Skin of body (tissue), 2 donors: ENCODE data around the gene ZNF324B. TPM values are rescaled to one million over a fixed set of nuclear protein-coding genes. Genes with fewer than 3 reads are reported as not detected.
A peak's percentile ranks its signal among the peaks of the same experiment; 100 is the strongest.
"Not testable (repeated sequence)": the region's sequence is repeated elsewhere in the genome, so short reads cannot be mapped to it uniquely, and the experiment has no call there.

Experiments used
- DNase-seq: peaks from one replicate; lab custom pipeline; 2025; lab: John Stamatoyannopoulos, UW
- total RNA-seq: library from RNA; depleted of rRNA; stranded (reverse); fragments of >200 nt; gene quantifications from one replicate; pipeline ENCODE4 v1.2.3, GENCODE V29; 2014

The ZNF324B gene
- total RNA-seq = 5.6 TPM

DNA sequence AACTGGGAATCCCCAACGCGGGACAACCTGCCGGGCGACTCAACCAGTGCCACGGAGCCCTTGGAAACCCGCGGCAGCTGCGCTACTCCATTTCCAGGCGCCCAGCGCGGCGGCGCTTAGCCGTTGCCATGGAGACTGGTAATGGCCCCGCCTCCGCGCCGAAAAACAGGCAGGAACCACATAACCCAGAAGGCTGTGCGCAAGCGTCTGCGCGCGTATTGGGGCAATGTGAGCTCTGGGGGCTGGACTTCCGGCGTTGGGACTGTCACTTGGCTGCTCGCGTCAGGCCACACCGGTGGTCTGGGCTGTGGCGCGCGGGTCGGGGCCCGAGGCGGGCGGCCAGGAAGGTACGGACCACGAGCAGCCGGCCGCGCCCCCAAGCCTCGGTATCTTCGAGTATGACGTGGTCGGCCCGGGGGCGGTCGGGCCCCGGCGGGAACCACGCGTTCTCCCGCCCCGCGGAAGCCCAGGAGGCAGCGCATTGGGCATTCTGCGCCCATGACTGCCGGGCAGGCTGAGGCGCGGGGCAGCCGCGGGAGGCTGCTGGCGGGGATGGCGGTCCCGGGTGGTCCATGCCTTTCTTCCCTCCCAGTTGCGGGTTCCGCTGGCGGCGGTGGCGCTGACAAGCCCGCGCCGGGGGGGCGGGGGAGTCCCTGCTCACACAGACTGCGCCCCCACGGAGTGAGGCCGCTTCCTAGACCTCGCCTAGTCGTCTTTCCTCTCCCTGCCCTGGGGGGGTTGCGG is at the start of gene ZNF324B:
ZNF324B (plus strand) TSS at position 265 of the 744 bp plus-strand sequence. CDS start 2,080 bp downstream, outside the sequence.
- DNase-seq = peak; percentile 96

DNA sequence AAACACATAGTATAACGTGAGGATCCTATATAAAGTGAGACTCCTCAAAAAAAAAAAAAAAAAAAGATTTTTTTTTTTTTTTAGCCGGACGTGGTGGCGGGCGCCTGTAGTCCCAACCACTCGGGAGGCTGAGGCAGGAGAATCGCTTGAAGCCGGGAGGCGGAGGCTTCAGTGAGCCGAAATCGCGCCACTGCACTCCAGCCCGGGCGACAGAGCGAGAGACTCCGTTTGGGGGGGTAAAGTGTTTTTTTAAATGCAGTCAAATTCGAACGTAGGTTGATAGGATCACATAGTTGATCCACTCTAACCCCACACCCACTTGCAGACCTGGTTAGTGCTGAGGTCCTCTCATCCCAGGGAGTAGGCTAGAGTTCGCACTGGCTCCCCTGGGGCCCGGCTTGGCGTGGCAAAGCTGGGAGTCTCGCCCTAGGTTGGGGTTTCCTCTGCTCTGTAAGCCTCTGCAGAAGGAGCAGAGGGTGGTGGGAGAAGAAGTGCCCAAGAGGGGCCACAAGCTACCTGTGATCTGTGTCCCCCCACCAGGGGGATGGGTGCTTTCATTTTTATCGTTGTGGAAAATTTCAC is 49.5 kb upstream of the ZNF324B start:
- DNase-seq = no peak

DNA sequence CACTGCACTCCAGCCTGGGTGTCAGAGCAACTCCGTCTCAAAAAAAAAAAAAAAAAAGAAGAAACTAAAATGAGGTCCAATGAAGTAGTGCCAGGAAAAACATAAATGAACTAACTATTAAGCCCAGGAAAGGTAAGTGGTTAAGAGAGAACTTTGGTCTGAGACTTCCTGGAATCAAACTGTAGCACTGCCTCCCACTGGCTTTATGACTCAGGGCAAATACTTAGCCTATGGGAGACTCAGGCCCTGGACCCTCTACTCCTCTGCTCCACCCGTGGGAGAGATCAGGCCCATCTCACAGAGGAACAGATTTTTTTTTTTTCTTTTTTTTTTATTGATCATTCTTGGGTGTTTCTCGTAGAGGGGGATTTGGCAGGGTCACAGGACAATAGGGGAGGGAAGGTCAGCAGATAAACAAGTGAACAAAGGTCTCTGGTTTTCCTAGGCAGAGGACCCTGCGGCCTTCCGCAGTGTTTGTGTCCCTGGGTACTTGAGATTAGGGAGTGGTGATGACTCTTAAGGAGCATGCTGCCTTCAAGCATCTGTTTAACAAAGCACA is 47.4 kb upstream of the ZNF324B start:
- not testable (repeated sequence) for DNase-seq

DNA sequence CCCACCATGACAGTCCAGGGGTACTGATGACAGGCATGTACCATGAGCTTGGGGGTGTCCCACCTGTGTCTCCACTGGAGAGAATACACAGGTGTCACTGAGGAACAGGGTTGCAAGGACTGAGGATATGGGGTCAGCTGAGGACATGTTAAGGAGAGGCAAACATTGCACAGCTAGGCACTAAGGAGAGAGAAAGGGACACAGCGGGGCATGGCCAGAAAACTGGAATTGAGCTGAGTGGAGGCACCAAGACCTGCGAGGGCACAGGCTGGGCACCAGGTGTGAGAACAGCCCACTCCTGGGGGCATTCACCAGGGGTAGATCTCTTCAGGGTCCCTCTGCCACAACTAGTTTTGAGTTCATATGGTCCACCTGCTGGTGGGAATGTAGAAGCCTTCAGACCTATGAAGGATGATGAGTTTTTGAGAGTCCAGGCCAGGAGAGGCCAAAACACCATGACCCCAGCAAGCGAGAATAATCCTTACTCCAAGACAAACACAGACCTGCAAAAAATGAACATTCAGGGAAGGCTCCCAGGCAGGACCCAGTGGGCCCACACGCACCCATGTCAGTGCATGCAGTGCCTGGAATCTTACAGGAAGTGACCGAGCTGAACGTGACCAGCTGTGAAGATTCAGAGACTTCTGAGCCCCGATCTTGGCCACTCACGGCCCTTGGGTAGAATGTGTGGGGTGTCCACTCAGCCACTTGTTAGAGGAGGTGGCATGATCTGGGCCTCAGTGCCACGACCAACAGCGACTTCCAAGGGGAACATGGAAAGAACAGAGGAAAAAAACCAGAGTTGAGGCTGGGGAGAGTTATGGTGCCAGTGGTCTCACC is 44.4 kb upstream of the ZNF324B start:
- no peak for DNase-seq

DNA sequence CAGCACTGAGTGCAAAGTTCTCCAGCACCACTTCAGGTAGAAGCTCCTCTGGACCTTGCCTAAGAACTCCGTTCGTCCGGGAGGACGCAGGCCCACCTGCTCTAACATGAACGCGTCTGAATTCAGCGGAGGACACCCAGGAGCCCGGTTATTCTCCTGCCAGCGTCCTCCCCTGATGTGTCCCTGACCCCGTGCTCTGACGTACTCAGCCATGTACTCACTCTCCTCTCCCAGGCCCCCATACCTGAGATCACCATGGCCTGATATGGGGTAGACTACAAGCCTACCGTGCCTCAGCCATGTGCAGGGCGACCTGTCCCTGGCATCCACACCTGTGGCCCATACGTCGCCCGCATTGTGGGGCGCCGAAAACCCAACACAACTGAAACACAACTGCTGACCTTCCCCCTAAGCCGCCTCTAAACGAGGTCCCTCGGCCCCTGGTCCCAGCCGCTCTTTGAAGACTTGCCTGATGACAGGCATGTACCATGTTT is 43.7 kb upstream of the ZNF324B start:
- DNase-seq = no peak

DNA sequence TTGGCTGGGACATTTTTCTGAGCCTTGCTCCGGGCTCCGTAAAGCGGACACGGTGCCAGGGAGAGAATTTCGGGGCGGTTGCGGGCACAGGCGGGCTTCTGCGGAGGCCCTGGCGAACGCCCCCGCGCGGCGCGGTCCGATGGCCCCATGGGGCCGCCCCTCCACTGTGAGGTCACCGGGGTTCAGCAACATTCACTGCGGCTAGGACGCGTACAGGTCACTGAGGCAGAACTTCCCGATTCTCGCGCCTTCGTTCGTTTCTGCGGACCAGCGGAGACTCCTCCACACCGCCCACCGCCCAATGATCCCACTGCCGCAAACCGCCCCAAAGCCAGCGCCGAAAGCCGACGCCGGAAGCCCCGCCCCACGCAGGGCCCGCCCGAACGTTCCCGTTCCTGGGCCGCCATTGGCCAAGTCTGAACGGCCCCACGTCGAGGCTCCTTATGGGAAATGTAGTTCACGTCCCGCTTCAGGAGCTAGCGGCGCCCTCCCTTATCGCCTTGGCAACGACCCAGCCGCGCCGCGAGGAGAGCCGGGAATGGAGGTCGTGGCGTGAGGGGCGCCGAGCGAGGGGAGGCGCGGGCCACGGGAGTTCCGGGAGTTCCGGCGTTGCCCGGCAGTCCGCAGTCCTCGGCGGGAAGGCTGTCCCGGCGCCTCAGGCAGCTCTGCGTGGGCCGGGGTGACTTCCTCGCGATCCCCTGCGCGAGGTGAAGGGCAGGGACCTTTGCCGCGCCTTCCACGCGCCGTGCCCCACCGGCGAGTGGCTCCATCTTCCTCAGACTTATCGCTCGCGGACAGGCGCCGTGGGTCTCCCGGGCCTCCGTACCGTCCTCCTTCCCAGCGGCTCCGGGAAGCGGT is 43.0 kb upstream of the ZNF324B start, which contains the start of gene ZNF584:
ZNF584 (plus strand) TSS at position 498 of the 858 bp plus-strand sequence. CDS start 499 bp downstream, outside the sequence.
- DNase-seq = peak; percentile 96

DNA sequence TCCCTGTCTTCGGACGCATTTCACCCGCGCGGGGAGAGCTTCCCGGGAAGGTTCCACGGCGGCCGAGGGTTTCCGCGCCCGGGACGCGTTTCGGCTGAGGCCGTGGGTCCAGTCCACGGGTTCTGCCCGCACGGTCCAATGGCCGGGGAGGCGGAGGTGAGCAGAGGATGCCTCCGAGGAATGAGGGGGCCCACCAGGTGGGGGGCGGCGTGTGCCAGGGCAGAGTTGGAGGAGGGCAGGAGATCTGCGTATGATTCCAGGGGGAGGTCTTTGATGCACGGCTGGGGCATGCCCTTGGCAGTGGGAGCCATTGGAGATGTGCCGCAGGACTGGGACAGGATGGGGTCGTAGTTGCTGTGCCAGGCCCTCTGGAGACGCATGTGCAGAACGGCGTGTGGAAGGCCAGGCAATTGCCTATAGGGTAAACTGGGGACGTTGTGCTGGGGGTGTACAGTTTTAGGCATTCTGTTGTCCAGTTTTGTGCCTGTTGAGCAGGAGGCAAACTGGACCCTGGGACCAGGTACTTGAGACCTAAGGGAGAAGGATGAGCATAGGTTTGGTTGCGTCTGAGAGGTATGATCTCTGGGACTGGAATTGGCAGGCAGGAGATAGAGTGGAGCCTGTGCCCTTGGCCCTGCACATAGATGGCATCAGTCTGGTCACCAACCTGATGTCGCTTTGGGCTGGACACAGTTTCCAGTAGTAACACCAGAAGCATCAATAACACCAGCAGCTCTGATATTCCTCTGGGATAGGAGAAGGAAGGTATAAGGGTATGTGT is 42.2 kb upstream of the ZNF324B start:
- DNase-seq = no peak

DNA sequence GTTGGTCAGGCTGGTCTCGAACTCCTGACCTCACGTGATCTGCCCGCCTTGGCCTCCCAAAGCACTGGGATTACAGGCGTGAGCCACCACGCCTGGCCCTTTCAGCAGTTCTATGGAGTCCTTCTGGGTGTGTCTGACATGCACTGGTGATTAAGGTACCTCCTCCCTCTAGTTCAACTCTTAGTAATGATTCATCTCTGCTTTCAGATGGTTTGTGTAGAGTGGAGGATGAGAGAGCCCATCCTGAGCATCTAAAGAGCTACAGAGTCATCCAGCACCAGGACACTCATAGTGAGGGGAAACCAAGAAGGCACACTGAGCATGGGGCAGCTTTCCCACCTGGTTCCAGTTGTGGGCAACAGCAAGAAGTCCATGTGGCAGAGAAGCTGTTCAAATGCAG is 34.8 kb upstream of the ZNF324B start:
- no peak for DNase-seq

DNA sequence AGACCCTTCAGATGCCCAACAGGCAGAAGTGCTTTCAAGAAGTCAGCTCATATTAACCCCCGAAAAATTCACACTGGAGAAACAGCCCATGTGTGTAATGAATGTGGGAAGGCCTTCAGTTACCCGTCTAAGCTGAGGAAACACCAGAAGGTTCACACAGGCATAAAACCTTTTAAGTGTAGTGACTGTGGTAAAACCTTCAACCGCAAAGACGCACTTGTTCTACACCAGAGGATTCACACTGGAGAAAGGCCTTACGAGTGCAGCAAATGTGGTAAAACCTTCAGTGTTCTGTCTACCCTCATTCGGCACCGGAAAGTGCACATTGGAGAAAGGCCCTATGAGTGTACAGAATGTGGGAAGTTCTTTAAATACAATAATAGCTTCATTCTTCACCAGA is 34.4 kb upstream of the ZNF324B start:
- no peak for DNase-seq

DNA sequence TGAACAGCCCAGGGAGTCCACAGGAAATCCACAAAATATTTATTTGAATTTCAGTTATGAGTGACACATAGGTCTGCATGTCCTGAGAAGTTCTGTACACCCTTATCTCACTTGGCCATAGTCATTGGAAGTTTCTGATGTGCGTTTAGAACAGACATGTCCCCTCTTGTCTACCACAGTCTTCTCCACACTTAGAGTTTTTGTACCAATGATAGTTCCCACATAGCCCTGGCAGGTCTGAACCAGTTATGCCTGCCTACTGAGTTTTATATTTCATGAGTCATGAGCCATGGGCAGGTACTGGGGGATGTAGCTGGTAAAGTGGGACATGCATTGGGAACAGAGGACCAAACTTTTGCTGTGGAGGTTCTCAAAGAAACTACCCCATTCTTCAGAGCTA is 22.8 kb upstream of the ZNF324B start:
- no peak for DNase-seq

DNA sequence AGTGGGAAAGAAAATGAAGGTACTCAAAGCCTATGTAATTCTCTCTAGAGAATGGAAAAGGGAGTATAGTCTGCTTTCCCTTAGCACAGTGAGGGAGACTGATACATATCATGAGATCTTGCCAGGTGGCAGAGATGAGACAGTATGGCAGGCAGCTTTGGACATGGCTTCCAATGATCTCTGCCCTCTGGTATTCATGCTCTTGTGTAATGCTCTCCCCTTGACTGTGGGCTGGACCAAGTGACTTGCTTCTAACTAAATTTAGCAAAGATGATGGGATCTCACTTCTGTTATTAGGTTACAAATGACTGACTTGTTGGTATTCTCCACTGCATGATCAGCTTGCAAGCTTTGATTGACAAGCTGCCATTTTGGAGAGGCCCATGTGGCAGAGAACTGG is 21.7 kb upstream of the ZNF324B start:
- no peak for DNase-seq

DNA sequence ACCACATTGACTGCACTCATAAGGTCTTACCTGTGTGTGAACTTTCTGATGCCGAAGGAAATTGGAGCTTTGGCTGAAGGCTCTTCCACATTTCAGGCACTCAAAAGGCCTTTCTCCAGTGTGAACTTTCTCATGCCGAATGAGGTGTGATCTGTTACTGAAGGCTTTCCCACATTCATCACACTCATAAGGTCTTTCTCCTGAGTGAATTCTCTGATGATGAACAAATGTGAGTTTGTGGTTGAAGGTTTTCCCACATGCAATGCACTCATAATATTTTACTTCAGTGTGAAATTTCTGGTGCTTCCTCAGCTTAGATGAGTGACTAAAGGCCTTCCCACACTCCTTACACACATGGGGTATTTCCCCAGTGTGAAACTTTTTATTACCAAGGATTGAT is 17.2 kb upstream of the ZNF324B start:
- no peak for DNase-seq

DNA sequence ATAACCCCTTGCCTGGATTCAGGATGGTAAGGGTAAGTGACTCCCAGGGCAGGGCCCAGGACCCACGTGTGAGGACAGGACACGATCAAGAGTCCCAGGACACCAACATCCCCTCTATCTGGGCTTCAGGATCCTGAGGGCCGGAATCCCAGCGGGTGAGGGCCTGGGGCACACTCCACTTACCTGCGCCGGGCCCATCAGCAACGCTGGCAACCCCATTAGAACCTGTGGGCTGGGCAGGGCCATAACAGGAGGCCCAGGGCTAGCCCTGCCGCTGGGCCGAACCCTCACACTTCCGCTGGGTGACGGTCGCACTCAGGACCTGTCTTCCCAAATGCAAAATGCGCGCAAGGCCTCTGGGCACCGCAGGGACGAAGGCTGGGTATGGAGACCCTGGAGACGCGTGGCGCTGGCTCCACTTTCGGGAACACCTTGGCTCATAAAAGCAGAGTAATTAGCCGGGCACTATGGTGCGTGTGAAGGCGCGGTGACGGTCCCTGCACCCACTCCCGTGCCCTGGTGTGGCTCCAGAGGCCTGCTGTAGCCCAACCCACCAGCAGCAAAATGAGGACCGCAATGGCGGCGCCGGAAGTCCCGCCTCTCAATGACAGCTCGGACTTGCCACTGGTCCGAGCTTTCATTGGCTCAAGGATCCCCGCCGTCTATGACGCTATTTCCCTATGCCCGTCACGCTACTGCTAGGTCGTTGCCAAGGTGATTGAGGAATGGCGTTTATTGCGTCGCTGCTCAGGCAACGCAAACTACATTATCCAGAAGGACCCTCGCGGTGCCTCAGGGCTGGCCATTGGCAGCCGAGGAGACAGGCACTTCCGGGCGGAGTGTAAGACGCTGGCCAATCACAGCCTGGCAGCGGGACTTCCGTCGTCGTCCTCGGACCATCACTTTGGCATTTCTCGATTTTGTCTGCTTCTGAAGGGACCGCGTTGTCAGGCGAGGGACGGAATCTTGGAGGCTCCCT is 11.6 kb upstream of the ZNF324B start, which contains the start of gene ZNF132:
ZNF132 (minus strand) TSS at position 578 of the 979 bp plus-strand sequence; CDS start at position 246, 332 bp downstream.
- DNase-seq = peak; percentile 100

DNA sequence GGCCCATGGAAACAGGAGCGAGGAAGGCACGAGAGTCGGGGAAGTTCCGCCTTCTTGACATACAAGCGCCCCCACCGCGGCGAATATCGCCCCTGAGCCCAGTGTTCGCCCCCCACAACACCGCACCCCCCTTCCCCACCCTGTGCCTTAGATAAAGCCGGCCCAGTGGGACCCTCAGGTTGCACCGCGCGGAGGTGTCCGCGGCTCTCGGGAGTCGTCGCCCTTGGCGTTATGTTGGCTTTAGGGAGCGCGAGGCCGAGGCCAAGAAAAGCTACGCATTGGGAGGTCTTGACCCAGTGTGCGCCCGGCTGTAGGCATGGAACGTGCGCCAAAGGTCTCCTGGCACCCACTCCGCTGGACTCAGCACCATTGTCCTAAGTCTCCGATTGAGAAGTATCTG is 10.9 kb upstream of the ZNF324B start:
- no peak for DNase-seq

DNA sequence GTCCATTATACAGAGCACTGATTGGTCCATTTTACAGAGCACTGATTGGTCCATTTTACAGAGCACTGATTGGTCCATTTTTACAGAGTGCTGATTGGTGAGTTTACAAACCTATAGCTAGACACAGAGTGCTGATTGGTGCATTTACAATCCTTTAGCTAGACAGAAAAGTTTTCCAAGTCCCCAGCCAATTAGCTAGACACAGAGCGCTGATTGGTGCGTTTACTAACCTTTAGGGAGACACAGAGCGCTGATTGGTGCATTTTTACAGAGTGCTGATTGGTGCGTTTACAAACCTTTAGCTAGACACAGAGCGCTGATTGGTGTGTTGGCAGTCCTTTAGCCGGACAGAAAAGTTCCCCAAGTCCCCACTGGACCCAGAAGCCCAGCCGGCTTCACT is 8.4 kb upstream of the ZNF324B start:
- not testable (repeated sequence) for DNase-seq

DNA sequence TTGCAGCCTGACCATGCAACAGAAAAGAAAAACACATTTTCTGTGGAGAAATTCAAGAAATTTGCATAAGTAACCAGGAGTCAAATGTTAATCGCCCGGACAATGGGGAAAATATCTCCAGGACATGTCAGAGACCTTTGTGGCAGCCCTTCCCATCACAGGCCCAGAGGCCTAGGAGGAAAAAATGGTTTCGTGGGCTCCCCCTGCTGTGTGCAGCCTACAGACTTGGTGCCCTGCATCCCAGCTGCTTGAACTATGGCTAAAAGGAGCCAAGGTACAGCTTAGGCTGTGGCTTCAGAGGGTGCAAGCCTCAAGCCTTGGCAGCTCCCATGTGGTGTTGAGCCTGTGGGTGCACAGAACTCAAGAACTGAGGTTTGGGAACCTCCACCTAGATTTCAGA is 2.6 kb upstream of the ZNF324B start:
- DNase-seq = not testable (repeated sequence)

DNA sequence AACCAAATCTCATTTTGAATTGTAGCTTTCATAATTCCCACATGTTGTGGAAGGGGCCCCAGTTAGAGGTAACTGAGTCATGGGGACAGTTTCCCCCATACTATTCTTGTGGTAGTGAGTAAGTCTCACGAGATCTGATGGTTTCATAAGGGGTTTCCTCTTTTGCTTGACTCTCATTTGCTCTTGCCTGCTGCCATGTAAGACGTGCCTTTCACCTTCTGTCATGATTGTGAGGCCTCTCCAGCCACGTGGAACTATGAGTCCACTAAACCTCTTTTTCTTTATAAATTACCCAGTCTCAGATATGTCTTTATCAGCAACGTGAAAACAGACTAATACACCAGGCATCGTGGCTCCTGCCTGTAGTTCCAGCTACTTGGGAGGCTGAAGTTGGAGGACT is 1.4 kb upstream of the ZNF324B start:
- not testable (repeated sequence) for DNase-seq

DNA sequence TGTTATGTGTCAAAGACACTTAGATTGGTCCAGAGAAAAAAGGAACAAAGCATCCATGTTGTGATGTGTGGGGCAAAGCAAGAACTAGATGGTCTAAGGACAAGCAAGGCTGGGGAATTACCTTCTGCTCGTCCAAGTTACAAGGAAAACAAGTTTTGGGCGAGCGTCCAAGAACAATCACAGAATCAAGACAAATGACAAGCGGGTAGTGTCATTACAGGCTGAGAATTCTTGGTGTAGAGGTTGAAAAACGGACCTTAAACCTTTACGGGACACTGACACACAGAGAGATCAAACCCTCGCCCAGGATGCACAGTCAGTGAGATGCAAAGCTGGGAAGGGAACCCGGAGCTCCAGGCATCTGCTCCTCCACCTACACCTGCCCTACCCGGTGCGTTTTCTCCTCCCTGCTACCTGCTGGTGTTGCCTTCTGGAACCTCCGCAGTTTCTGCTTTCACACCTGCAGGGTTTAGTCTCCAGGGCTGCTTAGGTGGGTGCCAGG is 515 bp upstream of the ZNF324B start:
- no peak for DNase-seq
